Measurements from ENCODE around the gene ZNF341. TPM values are rescaled to one million over a fixed set of nuclear protein-coding genes. Genes with fewer than 3 reads are reported as not detected.

The ZNF341 gene
- polyA plus RNA-seq, 1 donor: 3.3 TPM

- 100% methylated on average over 1 of the region's 18 CpGs for WGBS (ENCODE audit: insufficient coverage, low lambda C conversion rate)
- Histone ChIP-seq H3K27me3 (ENCODE audit: control insufficient read depth, insufficient read depth, low read length) (no peaks in the 10 kb centered on the region), H3K27ac (ENCODE audit: low read length) (peak overlapping the region; percentile 85), H3K36me3 (ENCODE audit: control insufficient read depth, insufficient read depth, low read length) (no peaks in the 10 kb centered on the region), H3K4me3 (ENCODE audit: low read length) (peak overlapping the region; percentile 69), H3K9me3 (ENCODE audit: control insufficient read depth, low read depth, low read length) (peaks cover 2% of the 10 kb centered on the region), H3K4me1 (ENCODE audit: control insufficient read depth, insufficient read depth, low read length) (peaks cover 25% of the 10 kb centered on the region)
- DNase-seq: no peak
Observed at GRCh38 chr20:33730946-33731692, 677 bp upstream of the ZNF341 start.

GRCh38 chr20:33732166-33732970 lies 572 bp downstream of the ZNF341 start:
- peak; percentile 85 to 96 for DNase-seq
- no CpG with 5 or more reads among the region's 68 CpGs for WGBS (ENCODE audit: insufficient coverage, low lambda C conversion rate)
- H3K36me3 ChIP-seq (ENCODE audit: control insufficient read depth, insufficient read depth, low read length): no peaks in the 10 kb centered on the region
- peak overlapping the region; percentile 57 for H3K4me3 ChIP-seq (ENCODE audit: low read length)
- H3K9me3 ChIP-seq (ENCODE audit: control insufficient read depth, low read depth, low read length): peaks cover 10% of the 10 kb centered on the region
- peak overlapping the region; percentile 90 for H3K27ac ChIP-seq (ENCODE audit: low read length)
- no peaks in the 10 kb centered on the region for H3K27me3 ChIP-seq (ENCODE audit: control insufficient read depth, insufficient read depth, low read length)
- peaks cover 25% of the 10 kb centered on the region for H3K4me1 ChIP-seq (ENCODE audit: control insufficient read depth, insufficient read depth, low read length)

GRCh38 chr20:33733654-33734576 lies 2.1 kb downstream of the ZNF341 start:
- 60% methylated on average over 1 of the region's 6 CpGs for WGBS (ENCODE audit: insufficient coverage, low lambda C conversion rate)
- H3K9me3 ChIP-seq (ENCODE audit: control insufficient read depth, low read depth, low read length): peaks cover 17% of the 10 kb centered on the region
- H3K4me1 ChIP-seq (ENCODE audit: control insufficient read depth, insufficient read depth, low read length): peaks cover 25% of the 10 kb centered on the region
- no peaks in the 10 kb centered on the region for H3K27me3 ChIP-seq (ENCODE audit: control insufficient read depth, insufficient read depth, low read length)
- H3K27ac ChIP-seq (ENCODE audit: low read length): peak overlapping the region; percentile 73
- H3K36me3 ChIP-seq (ENCODE audit: control insufficient read depth, insufficient read depth, low read length): no peaks in the 10 kb centered on the region
- DNase-seq: peak; percentile 71 to 82
- no peak overlapping the region for H3K4me3 ChIP-seq (ENCODE audit: low read length)

GRCh38 chr20:33736962-33737361 lies 5.2 kb downstream of the ZNF341 start:
- WGBS (ENCODE audit: insufficient coverage, low lambda C conversion rate): 100% methylated on average over 3 of the region's 3 CpGs
- no peaks in the 10 kb centered on the region for H3K27me3 ChIP-seq (ENCODE audit: control insufficient read depth, insufficient read depth, low read length)

GRCh38 chr20:33739493-33739892 lies 7.7 kb downstream of the ZNF341 start:
- WGBS (ENCODE audit: insufficient coverage, low lambda C conversion rate): no CpG with 5 or more reads among the region's 7 CpGs
- DNase-seq: peak; percentile 45 to 78
- Histone ChIP-seq H3K27me3 (ENCODE audit: control insufficient read depth, insufficient read depth, low read length) (no peaks in the 10 kb centered on the region), H3K27ac (ENCODE audit: low read length) (no peak overlapping the region), H3K4me1 (ENCODE audit: control insufficient read depth, insufficient read depth, low read length) (peaks cover 5% of the 10 kb centered on the region), H3K4me3 (ENCODE audit: low read length) (no peak overlapping the region), H3K36me3 (ENCODE audit: control insufficient read depth, insufficient read depth, low read length) (no peaks in the 10 kb centered on the region), H3K9me3 (ENCODE audit: control insufficient read depth, low read depth, low read length) (peaks cover 17% of the 10 kb centered on the region)

More at GRCh38 chr20:33736962-33737361, 5.2 kb downstream of the ZNF341 start:
- Histone ChIP-seq H3K4me1 (ENCODE audit: control insufficient read depth, insufficient read depth, low read length) (peaks cover 25% of the 10 kb centered on the region), H3K9me3 (ENCODE audit: control insufficient read depth, low read depth, low read length) (peaks cover 17% of the 10 kb centered on the region), H3K27ac (ENCODE audit: low read length) (no peak overlapping the region), H3K36me3 (ENCODE audit: control insufficient read depth, insufficient read depth, low read length) (no peaks in the 10 kb centered on the region), H3K4me3 (ENCODE audit: low read length) (no peak overlapping the region)
- DNase-seq: no peak

GRCh38 chr20:33740189-33740588 lies 8.4 kb downstream of the ZNF341 start:
- Histone ChIP-seq H3K9me3 (ENCODE audit: control insufficient read depth, low read depth, low read length) (peaks cover 17% of the 10 kb centered on the region), H3K27me3 (ENCODE audit: control insufficient read depth, insufficient read depth, low read length) (no peaks in the 10 kb centered on the region), H3K4me1 (ENCODE audit: control insufficient read depth, insufficient read depth, low read length) (peaks cover 4% of the 10 kb centered on the region), H3K4me3 (ENCODE audit: low read length) (no peak overlapping the region), H3K36me3 (ENCODE audit: control insufficient read depth, insufficient read depth, low read length) (no peaks in the 10 kb centered on the region), H3K27ac (ENCODE audit: low read length) (no peak overlapping the region)
- no peak for DNase-seq
- no CpG with 5 or more reads among the region's 1 CpG for WGBS (ENCODE audit: insufficient coverage, low lambda C conversion rate)

GRCh38 chr20:33744181-33744580 lies 12.4 kb downstream of the ZNF341 start:
- Histone ChIP-seq H3K27me3 (ENCODE audit: control insufficient read depth, insufficient read depth, low read length) (no peaks in the 10 kb centered on the region), H3K4me3 (ENCODE audit: low read length) (no peak overlapping the region), H3K4me1 (ENCODE audit: control insufficient read depth, insufficient read depth, low read length) (peaks cover 4% of the 10 kb centered on the region), H3K27ac (ENCODE audit: low read length) (no peak overlapping the region), H3K36me3 (ENCODE audit: control insufficient read depth, insufficient read depth, low read length) (peaks cover 3% of the 10 kb centered on the region), H3K9me3 (ENCODE audit: control insufficient read depth, low read depth, low read length) (no peaks in the 10 kb centered on the region)
- WGBS (ENCODE audit: insufficient coverage, low lambda C conversion rate): no CpG with 5 or more reads among the region's 3 CpGs
- no peak for DNase-seq

- H3K36me3 ChIP-seq (ENCODE audit: control insufficient read depth, insufficient read depth, low read length): peaks cover 3% of the 10 kb centered on the region
- WGBS (ENCODE audit: insufficient coverage, low lambda C conversion rate): no CpG with 5 or more reads among the region's 14 CpGs
- H3K27me3 ChIP-seq (ENCODE audit: control insufficient read depth, insufficient read depth, low read length): no peaks in the 10 kb centered on the region
- no peaks in the 10 kb centered on the region for H3K4me1 ChIP-seq (ENCODE audit: control insufficient read depth, insufficient read depth, low read length)
- no peaks in the 10 kb centered on the region for H3K9me3 ChIP-seq (ENCODE audit: control insufficient read depth, low read depth, low read length)
- no peak overlapping the region for H3K4me3 ChIP-seq (ENCODE audit: low read length)
- DNase-seq: no peak
- no peak overlapping the region for H3K27ac ChIP-seq (ENCODE audit: low read length)
Observed at GRCh38 chr20:33744773-33745385, 13.1 kb downstream of the ZNF341 start.

- 100% methylated on average over 1 of the region's 12 CpGs for WGBS (ENCODE audit: insufficient coverage, low lambda C conversion rate)
- no peak overlapping the region for H3K27ac ChIP-seq (ENCODE audit: low read length)
- H3K27me3 ChIP-seq (ENCODE audit: control insufficient read depth, insufficient read depth, low read length): no peaks in the 10 kb centered on the region
- H3K36me3 ChIP-seq (ENCODE audit: control insufficient read depth, insufficient read depth, low read length): peaks cover 3% of the 10 kb centered on the region
- H3K9me3 ChIP-seq (ENCODE audit: control insufficient read depth, low read depth, low read length): no peaks in the 10 kb centered on the region
- H3K4me1 ChIP-seq (ENCODE audit: control insufficient read depth, insufficient read depth, low read length): no peaks in the 10 kb centered on the region
- H3K4me3 ChIP-seq (ENCODE audit: low read length): no peak overlapping the region
- no peak for DNase-seq
Observed at GRCh38 chr20:33746325-33746998, 14.7 kb downstream of the ZNF341 start.
